Measurements from ENCODE around the gene SMYD3.

SMYD3 gene

DNA sequence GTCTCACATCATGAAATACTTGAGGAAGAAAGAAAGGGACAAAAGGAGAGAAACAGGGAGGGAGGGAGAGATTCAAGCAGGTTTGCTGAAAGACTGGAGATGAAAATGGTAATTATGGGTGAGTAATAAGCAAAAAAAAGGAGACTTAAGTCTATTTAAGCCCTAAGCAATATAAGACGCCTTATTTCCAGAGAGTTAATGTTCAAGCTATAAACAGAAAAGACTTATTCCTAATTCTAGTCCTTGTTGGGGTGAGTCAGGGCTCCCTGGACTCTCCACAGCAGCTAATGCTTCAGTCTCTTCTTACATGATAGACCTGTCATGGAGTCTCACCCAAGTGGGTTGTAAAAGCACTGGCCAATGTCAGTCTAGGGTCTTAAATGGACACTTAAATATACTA, 619.2 kb downstream of the SMYD3 start:
- Mint-ChIP-seq H3K36me3 (ENCODE audit: low read depth) (no peaks in the 10 kb centered on the region), H3K27me3 (no peaks in the 10 kb centered on the region), H3K9me3 (peaks cover 11% of the 10 kb centered on the region), H3K4me3 (no peak overlapping the region), H3K27ac (no peak overlapping the region), H3K4me1 (ENCODE audit: low read depth) (no peaks in the 10 kb centered on the region)
- intact Hi-C loops (cut with micrococcal nuclease), result loop anchor here (5.0 to 10.0 kb wide), 2 partner anchors 114 to 567 kb away; no protein-coding TSS in a partner anchor

DNA sequence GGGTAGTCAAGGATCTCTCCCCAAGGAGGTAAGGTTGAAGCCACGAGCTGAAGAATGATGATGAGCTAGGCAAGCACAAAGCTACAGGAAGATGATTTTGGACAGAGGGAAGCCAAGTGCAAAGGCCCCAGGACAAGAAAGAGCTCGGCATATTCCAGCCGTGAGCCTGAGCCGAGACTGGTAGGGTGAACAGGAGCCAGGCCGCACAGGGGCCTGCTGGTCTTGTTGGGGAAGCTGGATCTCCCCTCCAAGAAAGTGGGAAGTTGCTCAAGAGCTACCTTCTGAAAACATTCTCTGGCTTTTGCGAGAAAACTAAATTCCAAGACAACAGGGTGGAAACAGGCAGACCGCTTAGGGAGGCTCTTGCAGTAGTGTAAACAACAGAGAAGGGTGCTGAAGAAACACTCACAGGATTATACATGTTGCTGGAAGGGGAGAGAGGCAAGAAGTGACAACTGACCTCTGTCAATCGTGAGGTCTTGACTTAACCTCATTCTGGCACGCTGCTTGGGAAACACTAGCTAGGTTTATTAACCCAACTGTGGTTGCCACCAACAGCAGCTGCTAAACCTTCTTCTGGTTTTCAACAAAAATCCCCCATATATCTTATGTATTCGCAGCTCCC, 625.2 kb downstream of the SMYD3 start:
- H3K36me3 Mint-ChIP-seq (ENCODE audit: low read depth), result no peaks in the 10 kb centered on the region
- H3K4me3 Mint-ChIP-seq, result no peak overlapping the region
- no peaks in the 10 kb centered on the region for H3K27me3 Mint-ChIP-seq

DNA sequence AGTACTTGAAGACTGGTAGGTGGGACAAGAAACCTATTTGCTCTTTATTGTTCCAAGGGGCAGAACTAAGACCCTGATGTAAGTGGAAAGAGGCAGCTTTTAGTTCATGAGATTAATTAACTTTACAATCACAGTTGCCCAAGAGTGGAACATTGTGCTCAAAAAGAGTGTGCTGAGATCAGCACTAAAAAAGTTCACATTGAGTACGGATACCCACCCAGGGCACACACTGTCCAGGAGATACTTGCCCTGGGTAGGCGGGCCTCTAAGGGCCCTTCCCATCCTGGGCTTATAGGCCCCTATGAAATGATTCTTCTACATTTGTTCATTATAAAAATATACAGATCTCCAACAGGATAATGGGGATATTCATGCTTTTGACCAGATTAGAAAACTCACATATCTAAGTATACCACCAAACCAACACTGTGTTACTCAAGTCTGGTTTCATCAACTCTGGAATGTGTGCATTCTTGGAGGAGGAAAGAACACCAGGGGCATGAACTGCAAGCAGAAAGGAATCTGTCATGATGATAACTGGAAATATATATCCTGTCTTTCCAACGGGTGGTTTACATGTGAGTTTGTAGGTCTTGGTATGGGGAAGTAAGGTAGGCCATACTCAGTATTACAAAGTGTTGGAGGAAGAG, 626.2 kb downstream of the SMYD3 start:
- no peaks in the 10 kb centered on the region for H3K27me3 Mint-ChIP-seq
- H3K4me1 Mint-ChIP-seq (ENCODE audit: low read depth), result no peaks in the 10 kb centered on the region
- no peaks in the 10 kb centered on the region for H3K36me3 Mint-ChIP-seq (ENCODE audit: low read depth)
- intact Hi-C loops (cut with micrococcal nuclease), result loop anchor here (10.0 kb wide), 1 partner anchor 574 kb away; no protein-coding TSS in a partner anchor
- no peak overlapping the region for H3K27ac Mint-ChIP-seq
- peaks cover 9% of the 10 kb centered on the region for H3K9me3 Mint-ChIP-seq
- no peak overlapping the region for H3K4me3 Mint-ChIP-seq

More for the DNA sequence above, 625.2 kb downstream of the SMYD3 start:
- peaks cover 9% of the 10 kb centered on the region for H3K9me3 Mint-ChIP-seq
- no peaks in the 10 kb centered on the region for H3K4me1 Mint-ChIP-seq (ENCODE audit: low read depth)
- intact Hi-C loops (cut with micrococcal nuclease), result loop anchor here (10.0 kb wide), 1 partner anchor 573 kb away; no protein-coding TSS in a partner anchor
- H3K27ac Mint-ChIP-seq, result no peak overlapping the region

DNA sequence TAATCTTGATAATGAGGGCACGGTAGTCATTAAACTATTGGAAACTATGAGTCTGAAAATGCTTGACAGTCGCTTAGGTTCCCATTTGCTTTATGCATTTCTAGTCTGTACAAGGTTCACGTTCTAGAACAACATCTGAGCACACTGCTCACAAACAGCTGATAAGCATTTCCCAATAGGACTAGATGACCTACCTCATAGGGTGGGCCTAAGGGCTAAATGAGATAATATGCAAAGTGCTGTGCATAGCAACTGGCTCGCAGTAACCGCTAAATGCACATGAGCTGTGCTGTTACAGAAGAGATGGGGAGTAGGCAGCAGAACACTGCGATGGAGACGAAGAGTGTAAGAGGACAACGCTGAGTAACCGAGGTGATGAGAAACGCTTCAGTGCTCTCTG, 628.0 kb downstream of the SMYD3 start:
- H3K4me1 Mint-ChIP-seq (ENCODE audit: low read depth), result no peaks in the 10 kb centered on the region
- no peaks in the 10 kb centered on the region for H3K9me3 Mint-ChIP-seq
- intact Hi-C loops (cut with micrococcal nuclease), result no loop called here
- H3K4me3 Mint-ChIP-seq, result no peak overlapping the region
- no peaks in the 10 kb centered on the region for H3K27me3 Mint-ChIP-seq
- no peaks in the 10 kb centered on the region for H3K36me3 Mint-ChIP-seq (ENCODE audit: low read depth)
- H3K27ac Mint-ChIP-seq, result no peak overlapping the region

DNA sequence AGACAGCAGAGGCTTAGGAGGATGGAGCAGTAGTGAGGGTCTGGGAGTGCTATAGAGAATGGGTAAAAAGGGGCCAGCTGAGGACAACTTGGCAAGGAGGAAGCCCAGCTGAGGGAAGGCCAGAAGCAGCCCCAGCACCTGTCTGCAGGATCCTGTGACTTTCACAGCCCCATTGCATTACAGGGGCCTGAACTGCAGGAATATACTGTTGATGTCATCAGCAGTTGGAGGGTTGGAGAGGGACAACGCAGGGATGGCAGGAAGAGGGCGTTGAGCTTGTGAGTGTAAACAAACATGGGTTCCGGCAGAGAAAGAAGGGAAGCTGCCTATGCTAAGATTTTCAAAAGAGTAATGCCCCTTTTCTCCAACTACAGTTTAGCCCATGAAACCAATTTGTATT, 628.5 kb downstream of the SMYD3 start:
- no peak overlapping the region for H3K4me3 Mint-ChIP-seq
- H3K9me3 Mint-ChIP-seq, result no peaks in the 10 kb centered on the region
- no peaks in the 10 kb centered on the region for H3K4me1 Mint-ChIP-seq (ENCODE audit: low read depth)
- intact Hi-C loops (cut with micrococcal nuclease), result no loop called here
- no peaks in the 10 kb centered on the region for H3K36me3 Mint-ChIP-seq (ENCODE audit: low read depth)
- H3K27me3 Mint-ChIP-seq, result no peaks in the 10 kb centered on the region
- H3K27ac Mint-ChIP-seq, result no peak overlapping the region

DNA sequence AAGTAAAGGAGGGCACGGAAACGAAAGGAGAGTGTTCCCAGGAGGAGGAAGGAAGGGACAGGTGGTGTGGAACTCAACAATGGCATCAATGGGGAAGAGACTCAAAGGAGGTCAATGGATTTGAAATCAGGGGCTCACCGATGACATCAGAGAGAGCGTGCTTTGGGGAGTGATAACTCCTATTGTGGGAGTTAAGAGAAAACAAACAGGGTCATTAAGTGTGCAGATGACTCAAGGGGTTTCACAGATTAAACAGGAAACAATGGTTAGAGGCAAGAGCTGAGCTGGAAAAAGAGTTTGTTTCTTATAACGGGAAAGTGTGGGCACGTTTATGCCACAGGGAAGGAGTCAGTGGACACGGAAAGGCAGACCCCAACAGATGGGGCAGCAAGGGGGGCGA, 629.1 kb downstream of the SMYD3 start:
- Mint-ChIP-seq H3K27me3 (no peaks in the 10 kb centered on the region), H3K4me1 (ENCODE audit: low read depth) (no peaks in the 10 kb centered on the region), H3K9me3 (no peaks in the 10 kb centered on the region), H3K27ac (no peak overlapping the region), H3K4me3 (no peak overlapping the region), H3K36me3 (ENCODE audit: low read depth) (no peaks in the 10 kb centered on the region)
- intact Hi-C loops (cut with micrococcal nuclease), result no loop called here

DNA sequence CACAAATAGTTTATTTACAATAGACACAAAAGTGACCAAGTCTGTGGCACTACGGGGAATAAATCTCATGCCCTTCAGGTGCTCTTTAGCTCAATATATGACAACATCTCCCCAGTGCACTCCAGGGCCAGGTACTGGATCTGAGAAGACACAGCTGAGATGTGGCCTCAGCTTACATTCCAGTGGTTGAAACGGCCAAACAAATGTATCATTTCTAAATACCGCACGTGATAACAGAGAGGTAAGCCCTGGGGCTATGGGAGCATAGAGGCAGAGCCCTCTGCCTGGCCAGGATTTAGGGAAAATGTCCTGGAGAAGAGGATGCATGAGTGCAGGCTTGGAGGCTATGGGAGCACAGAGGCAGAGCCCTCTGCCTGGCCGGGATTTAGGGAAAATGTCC, 630.5 kb downstream of the SMYD3 start:
- no peak overlapping the region for H3K4me3 Mint-ChIP-seq
- H3K4me1 Mint-ChIP-seq (ENCODE audit: low read depth), result no peaks in the 10 kb centered on the region
- H3K27ac Mint-ChIP-seq, result no peak overlapping the region
- no peaks in the 10 kb centered on the region for H3K9me3 Mint-ChIP-seq
- no peaks in the 10 kb centered on the region for H3K27me3 Mint-ChIP-seq
- H3K36me3 Mint-ChIP-seq (ENCODE audit: low read depth), result no peaks in the 10 kb centered on the region
- intact Hi-C loops (cut with micrococcal nuclease), result no loop called here

DNA sequence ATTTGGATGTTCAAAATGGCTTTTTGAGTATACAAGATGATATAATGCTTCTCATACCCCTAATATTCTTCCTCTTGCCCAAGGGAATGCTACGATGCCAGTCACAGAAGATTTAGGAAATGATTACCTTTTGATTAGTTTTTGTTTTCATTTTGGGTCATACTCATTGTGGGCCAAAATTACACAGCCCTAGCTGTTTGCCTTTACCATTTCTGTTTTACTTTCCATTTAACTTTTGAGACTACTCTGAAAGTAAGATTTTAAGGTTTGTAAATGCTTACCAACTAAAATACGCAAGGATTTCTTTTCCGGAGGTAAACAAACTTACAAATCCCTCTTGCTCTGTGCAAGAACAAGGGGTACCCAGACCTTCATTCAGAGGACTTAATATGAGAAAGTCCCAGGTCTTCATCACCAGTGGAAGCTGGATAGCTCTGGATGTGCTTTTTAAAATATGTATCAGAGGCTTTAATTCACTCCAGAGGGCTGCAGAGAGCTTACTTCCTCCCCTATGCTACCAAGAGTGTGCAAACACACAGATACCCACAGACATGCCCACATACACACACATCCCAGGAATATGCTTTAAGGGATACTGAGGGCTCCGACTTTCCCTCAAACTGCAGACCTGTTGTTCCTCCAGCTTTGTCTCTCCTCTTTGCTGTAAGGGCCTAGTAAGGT, 631.4 kb downstream of the SMYD3 start:
- intact Hi-C loops (cut with micrococcal nuclease), result no loop called here
- no peaks in the 10 kb centered on the region for H3K4me1 Mint-ChIP-seq (ENCODE audit: low read depth)
- H3K9me3 Mint-ChIP-seq, result no peaks in the 10 kb centered on the region
- H3K4me3 Mint-ChIP-seq, result no peak overlapping the region
- no peaks in the 10 kb centered on the region for H3K27me3 Mint-ChIP-seq
- no peak overlapping the region for H3K27ac Mint-ChIP-seq
- H3K36me3 Mint-ChIP-seq (ENCODE audit: low read depth), result no peaks in the 10 kb centered on the region

DNA sequence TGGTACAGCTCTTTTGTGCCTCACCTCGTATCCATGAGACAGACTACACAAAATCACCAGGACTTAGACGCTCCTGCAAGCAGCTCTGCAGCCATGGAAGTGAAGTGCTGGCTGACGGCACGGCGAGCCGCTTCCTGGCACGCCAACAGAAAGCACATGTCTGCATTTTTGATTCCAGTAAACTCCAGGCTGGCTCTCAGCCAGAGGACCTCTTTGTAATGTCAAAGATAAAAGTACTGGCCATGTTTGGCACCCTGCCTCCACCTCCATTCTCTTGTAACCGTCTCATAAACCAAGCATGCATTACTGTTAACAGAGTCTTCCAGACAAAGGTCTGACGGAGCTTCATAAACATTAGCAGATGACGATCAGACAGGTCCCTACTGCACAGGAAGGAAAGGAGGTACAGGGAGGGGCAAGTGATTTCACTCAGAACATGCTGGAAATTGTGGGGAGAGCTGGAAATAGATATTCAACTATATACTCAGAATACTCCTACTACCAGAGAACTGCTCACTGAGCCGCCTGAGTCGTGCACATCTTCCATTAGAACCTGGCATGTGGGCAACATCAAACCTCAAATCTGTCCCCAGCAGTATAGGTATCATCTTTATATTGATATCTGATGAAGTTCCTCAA, 632.0 kb downstream of the SMYD3 start:
- intact Hi-C loops (cut with micrococcal nuclease), result no loop called here
- no peaks in the 10 kb centered on the region for H3K27me3 Mint-ChIP-seq
- H3K4me3 Mint-ChIP-seq, result no peak overlapping the region
- H3K36me3 Mint-ChIP-seq (ENCODE audit: low read depth), result no peaks in the 10 kb centered on the region
- H3K4me1 Mint-ChIP-seq (ENCODE audit: low read depth), result no peaks in the 10 kb centered on the region
- no peak overlapping the region for H3K27ac Mint-ChIP-seq
- H3K9me3 Mint-ChIP-seq, result no peaks in the 10 kb centered on the region

DNA sequence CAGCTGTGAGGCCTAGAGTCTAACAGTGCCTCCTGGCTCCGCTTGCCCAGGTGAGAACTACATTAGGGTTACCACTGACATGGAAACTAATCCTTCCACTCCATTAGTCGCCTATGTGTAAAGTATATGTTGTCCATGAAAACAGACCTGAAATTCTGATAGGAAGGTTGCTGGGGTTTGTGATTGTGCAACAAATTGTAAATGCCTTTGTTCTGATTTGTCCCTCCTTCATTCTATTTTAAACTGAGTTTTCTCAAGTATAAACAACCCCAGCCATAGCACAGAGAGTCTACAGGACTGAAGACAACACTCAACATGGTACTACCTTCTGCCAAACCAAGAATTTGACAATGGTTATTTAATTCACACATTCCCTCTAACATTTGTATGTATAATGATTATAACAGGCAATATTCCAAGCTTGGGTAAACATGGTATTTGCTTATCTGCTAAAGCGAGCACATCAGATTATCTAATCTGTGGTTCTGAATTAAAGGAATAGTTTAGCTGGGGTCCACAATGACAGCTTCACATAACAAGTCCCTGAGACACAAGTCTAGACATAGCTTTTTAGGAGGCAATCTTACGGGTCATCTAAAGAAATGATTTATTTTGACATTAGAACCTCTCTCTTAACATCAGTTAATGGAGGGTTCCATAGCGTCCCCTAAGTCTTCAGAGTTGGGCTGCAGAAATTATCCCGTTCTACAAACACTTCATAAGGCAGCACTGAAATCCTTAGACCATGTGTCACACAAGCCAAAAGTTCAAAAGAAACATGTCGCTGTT, 633.0 kb downstream of the SMYD3 start:
- Mint-ChIP-seq H3K4me1 (ENCODE audit: low read depth) (no peaks in the 10 kb centered on the region), H3K9me3 (no peaks in the 10 kb centered on the region), H3K27ac (no peak overlapping the region), H3K4me3 (no peak overlapping the region), H3K27me3 (no peaks in the 10 kb centered on the region), H3K36me3 (ENCODE audit: low read depth) (no peaks in the 10 kb centered on the region)
- intact Hi-C loops (cut with micrococcal nuclease), result no loop called here

DNA sequence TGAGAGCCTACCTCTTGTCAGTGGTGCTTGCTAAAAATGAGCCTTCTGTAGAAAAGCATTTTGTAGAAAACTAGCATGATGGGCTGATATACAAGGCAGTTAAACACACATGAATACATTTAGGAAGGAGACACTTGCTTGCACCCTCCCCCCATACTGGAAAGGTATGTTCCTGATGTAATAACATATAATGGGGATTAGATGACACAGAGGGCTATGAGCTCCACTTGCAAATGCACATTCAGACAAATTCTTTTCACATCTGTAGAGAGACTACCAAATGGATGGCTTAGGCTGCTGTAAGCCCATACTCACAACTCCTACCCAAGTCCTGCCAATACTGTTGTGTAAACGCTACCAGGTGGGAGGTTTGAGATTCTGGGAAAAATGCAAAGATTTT, 634.0 kb downstream of the SMYD3 start:
- Mint-ChIP-seq H3K4me1 (ENCODE audit: low read depth) (no peaks in the 10 kb centered on the region), H3K27ac (no peak overlapping the region), H3K27me3 (no peaks in the 10 kb centered on the region), H3K4me3 (no peak overlapping the region), H3K36me3 (ENCODE audit: low read depth) (no peaks in the 10 kb centered on the region), H3K9me3 (no peaks in the 10 kb centered on the region)
- intact Hi-C loops (cut with micrococcal nuclease), result no loop called here

DNA sequence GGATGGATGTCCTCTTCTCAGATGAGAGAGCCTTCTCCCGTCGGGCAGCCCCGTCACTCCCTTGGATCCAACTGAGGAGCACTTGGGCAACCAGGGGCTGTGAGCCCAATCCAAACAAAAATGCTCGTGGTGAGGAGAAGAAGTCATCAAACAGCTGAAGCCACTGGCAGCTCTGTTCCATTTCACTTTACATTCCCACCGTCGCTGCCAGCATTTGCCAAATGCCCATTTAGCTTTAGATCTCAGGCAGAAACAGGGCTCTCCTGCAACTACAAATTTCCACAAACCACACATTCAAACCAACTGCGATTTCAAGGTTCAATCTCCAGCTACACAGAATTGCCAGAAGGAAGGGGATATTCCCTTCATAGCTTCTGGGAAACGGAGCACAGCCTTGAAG, 634.6 kb downstream of the SMYD3 start:
- Mint-ChIP-seq H3K4me1 (ENCODE audit: low read depth) (no peaks in the 10 kb centered on the region), H3K27ac (no peak overlapping the region), H3K36me3 (ENCODE audit: low read depth) (no peaks in the 10 kb centered on the region), H3K4me3 (no peak overlapping the region), H3K27me3 (no peaks in the 10 kb centered on the region), H3K9me3 (no peaks in the 10 kb centered on the region)
- intact Hi-C loops (cut with micrococcal nuclease), result no loop called here

DNA sequence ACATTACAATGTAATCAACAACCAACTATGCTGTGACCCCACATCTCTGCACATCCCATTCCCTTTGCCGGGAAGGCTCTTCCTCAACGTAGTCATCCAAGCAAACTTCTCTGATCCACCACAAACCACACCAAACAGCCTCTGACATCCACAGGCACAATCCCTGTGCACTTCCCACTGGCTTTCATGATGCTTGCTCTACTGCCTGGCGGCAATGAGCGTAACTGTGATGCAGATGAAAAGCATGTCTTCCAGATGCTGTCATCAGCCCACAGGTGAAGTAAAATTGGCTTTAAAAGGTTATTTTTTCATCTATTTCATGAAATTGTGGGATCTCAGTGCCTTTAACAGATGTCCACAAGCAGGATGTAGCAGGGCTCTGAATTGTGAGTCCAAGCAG, 635.2 kb downstream of the SMYD3 start:
- no peaks in the 10 kb centered on the region for H3K4me1 Mint-ChIP-seq (ENCODE audit: low read depth)
- intact Hi-C loops (cut with micrococcal nuclease), result no loop called here
- H3K9me3 Mint-ChIP-seq, result no peaks in the 10 kb centered on the region
- H3K4me3 Mint-ChIP-seq, result no peak overlapping the region
- no peaks in the 10 kb centered on the region for H3K27me3 Mint-ChIP-seq
- no peak overlapping the region for H3K27ac Mint-ChIP-seq
- no peaks in the 10 kb centered on the region for H3K36me3 Mint-ChIP-seq (ENCODE audit: low read depth)

All from dendritic cell treated with granulocyte-macrophage colony-stimulating factor and Interleukin-4, amounts not matched to agents 40 ng/mL and 50 ng/mL, for 4 days (primary cell).